Lower leg skin (tissue), 4 donors: ENCODE results near the gene ESRP2. TPM values are rescaled to one million over a fixed set of nuclear protein-coding genes. Genes with fewer than 3 reads are reported as not detected.

ENCODE experiments used
- DNase-seq, 2 donors: peaks; one replicate each; pipeline ENCODE4 v3.0.0-alpha.2; 2019; ENCODE audit warnings: low spot score in 2 of 2
- H3K4me3 ChIP-seq: fragments of 200-600 bp; sonication (generic); 2 replicates; pipeline ENCODE4 v1.5.1; 2017; ENCODE audit warnings: mild to moderate bottlenecking, low read depth; ENCODE audit not compliant: poor library complexity, severe bottlenecking
- POLR2A ChIP-seq, 2 donors: fragments of 450-650 bp; IDR thresholded peaks; one replicate each; pipeline ENCODE4 v1.6.1; 2016 to 2017; ENCODE audit warnings: antibody characterized with exemption in 2 of 2, mild to moderate bottlenecking in 1 of 2, moderate library complexity in 1 of 2
- WGBS, 2 donors: methylation state at CpG; one replicate each; pipeline ENCODE4 v1.1.5; 2018; 5-methylcytosine and 5-hydroxymethylcytosine counted together
- intact Hi-C: fragments of 100-400 bp; cut with DNase I; formaldehyde crosslinking; loops from one replicate; pipeline ENCODE4 v1.15.0; 2023; ENCODE audit warnings: low total_unique reads
- microRNA-seq, 2 donors: library from miRNA; unstranded; fragments of <30 nt; microRNA quantifications; one replicate each; pipeline ENCODE4, GENCODE V29; 2016; ENCODE audit warnings: borderline replicate concordance in 2 of 2, borderline number of aligned reads in 1 of 2
- total RNA-seq, 4 donors: library from RNA; depleted of rRNA; stranded (reverse); fragments of >200 nt; gene quantifications; one replicate each; pipeline ENCODE4 v1.1.0, GENCODE V29; 2016
- TF ChIP-seq, protein P1 (sequence below), 3 donors: fragments of 450-650 bp; IDR thresholded peaks; one replicate each; pipeline ENCODE4 v1.5.1; 2016; ENCODE audit warnings: antibody characterized with exemption in 3 of 3, mild to moderate bottlenecking in 3 of 3, moderate library complexity in 2 of 3

Gene ESRP2
- total RNA-seq, 4 donors from 2014 or later, result 84.3 to 120 (median 97.2) TPM

DNA sequence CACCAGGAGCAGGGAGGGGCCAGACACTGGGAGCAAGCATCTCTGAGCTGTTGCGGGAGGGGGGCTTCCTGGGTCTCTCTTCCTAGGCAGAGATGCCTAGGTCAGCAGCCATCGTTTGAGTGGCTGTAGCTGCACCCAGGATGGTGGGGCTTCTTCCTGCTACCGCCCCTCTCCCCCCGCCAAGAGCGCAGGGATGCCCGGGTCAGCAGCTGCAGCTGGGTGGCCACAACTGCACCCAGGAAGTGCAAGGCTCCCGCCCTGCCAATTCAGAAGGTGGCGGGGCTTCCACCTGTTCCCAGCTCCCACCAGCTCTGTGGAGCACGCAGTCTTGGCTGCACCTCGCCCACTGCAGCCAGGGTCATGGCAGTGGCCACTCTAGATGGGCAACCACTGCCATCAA, 47.8 kb downstream of the ESRP2 start:
- TF ChIP-seq, protein P1, sequence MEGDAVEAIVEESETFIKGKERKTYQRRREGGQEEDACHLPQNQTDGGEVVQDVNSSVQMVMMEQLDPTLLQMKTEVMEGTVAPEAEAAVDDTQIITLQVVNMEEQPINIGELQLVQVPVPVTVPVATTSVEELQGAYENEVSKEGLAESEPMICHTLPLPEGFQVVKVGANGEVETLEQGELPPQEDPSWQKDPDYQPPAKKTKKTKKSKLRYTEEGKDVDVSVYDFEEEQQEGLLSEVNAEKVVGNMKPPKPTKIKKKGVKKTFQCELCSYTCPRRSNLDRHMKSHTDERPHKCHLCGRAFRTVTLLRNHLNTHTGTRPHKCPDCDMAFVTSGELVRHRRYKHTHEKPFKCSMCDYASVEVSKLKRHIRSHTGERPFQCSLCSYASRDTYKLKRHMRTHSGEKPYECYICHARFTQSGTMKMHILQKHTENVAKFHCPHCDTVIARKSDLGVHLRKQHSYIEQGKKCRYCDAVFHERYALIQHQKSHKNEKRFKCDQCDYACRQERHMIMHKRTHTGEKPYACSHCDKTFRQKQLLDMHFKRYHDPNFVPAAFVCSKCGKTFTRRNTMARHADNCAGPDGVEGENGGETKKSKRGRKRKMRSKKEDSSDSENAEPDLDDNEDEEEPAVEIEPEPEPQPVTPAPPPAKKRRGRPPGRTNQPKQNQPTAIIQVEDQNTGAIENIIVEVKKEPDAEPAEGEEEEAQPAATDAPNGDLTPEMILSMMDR (IDR thresholded peaks at IDR 0.05), result no peak
- TF ChIP-seq POLR2A (IDR thresholded peaks at IDR 0.05), result no peak
- no peak overlapping the region for H3K4me3 ChIP-seq
- intact Hi-C loops, result no loop called here
- DNase-seq, result no peak
- WGBS, 2 donors, result 94 to 98% methylated on average over 8 to 10 of the region's 10 CpGs

DNA sequence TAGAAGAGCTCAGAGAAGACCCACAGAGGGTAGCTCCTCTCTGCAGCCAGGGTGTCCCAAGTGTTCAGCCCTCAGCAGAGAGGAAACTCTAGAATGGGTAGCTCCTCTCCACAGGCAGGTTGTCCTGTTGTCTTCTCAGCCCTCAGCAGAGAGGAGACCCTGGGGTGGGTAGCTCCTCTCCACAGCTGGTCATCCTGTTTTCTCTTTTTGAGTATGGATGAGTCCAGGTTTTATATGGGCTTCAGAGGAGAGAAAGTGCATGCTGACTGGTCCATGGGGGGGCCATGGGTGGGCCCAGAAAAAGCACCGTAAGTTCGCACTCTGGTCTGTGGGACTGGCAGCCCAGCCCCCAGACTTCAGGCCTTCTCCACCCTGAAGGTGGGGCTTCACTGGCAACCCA, 48.4 kb downstream of the ESRP2 start:
- intact Hi-C loops, result no loop called here
- H3K4me3 ChIP-seq, result no peak overlapping the region
- no peak for TF ChIP-seq POLR2A (IDR thresholded peaks at IDR 0.05)
- TF ChIP-seq, protein P1 (IDR thresholded peaks at IDR 0.05), result no peak
- DNase-seq, result no peak
- 96 to 100% methylated on average over 2 of the region's 2 CpGs for WGBS, 2 donors

DNA sequence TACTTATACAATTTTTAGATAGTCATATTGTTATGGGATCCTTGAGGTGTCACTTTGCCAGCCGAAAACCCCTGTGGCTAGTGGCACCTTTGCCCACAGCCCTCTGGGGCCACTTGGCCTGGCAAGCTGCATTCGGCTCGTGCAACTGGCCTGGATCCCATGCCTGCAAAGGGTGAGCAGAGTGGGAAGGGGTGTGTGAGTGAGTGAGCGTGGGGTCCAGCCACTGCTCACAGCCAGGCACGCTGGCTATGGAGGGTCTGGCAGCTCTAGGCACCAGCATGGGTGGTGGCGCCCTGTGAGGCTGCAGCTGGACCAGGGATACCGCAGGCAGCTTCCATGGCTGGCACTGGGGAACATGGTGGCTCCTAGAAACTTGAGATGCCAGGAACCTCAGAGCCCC, 49.0 kb downstream of the ESRP2 start:
- intact Hi-C loops, result no loop called here
- H3K4me3 ChIP-seq, result no peak overlapping the region
- DNase-seq, result no peak
- TF ChIP-seq, protein P1 (IDR thresholded peaks at IDR 0.05), result no peak
- no peak for TF ChIP-seq POLR2A (IDR thresholded peaks at IDR 0.05)
- 98 to 99% methylated on average over 7 of the region's 7 CpGs for WGBS, 2 donors

DNA sequence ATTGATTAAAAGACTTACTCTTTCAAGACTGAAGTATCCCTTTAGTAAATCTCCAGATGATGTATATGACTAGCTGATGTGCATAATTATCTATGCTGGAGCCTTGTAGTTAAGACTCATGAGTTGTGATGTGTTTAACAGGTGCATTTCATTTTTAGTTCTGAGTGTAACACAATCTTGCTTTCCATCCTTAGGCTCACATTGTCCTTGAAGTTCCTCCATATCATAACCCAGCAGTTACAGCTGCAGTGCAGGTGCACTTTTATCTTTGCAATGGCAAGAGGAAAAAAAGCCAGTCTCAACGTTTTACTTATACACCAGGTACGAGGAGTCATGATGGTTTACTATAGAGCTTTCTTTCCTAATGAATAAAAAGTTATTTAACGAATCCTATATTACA, 52.9 kb downstream of the ESRP2 start:
- no peak for DNase-seq
- TF ChIP-seq, protein P1 (IDR thresholded peaks at IDR 0.05), result no peak
- TF ChIP-seq POLR2A (IDR thresholded peaks at IDR 0.05), result no peak
- no peak overlapping the region for H3K4me3 ChIP-seq
- intact Hi-C loops, result no loop called here
- 78 to 80% methylated on average over 3 of the region's 3 CpGs for WGBS, 2 donors

DNA sequence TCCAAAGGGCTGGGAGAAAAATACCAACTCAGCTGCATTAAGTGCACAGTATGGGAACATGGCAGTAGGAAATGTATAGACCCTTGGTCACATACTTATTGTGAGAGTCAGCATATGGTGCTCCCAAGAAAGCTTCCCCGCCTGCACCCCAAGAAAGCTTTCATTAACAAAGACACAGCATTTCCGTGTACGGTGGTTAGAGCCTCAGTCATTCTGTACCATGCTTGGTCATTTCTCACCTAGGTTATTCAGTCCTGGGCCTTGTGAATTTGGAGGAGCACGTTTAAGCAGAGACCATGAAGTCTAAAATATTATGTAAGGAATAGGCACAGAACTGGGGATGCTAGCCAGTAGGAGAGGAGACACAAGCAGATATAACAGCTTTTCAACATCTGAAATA, 56.1 kb downstream of the ESRP2 start:
- DNase-seq, result no peak
- H3K4me3 ChIP-seq, result no peak overlapping the region
- WGBS, 2 donors, result 92 to 96% methylated on average over 4 of the region's 4 CpGs
- intact Hi-C loops, result no loop called here
- TF ChIP-seq POLR2A (IDR thresholded peaks at IDR 0.05), result no peak
- TF ChIP-seq, protein P1 (IDR thresholded peaks at IDR 0.05), result no peak

DNA sequence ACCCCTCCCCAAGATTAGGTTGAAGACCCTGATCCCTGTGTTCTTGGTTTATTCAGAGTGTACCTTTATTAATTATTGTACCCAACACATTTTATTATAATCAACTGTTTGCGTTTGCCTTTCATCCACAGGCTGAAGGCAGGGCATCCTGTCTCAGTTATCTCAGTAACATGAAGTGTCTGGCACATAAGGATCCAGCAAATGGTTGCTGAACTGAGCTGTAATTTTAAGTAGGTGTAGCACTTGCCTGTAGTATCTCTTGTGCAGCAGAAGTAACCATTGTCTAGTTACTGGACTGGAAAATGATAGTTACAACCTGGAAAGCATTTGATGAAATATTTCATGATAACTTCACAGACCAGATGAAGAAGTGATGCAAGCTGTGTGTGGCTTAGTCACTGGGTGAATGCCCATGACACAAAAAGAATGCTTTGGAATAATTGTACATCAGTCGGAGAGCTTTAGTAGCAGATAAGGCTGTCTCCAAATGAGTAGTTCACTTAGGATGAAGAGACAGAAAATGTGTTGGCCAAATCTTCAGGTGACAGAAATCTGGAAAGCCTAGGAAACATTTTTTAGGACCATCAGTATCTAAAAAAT, 56.6 kb downstream of the ESRP2 start:
- 93 to 96% methylated on average over 2 of the region's 2 CpGs for WGBS, 2 donors
- intact Hi-C loops, result no loop called here
- H3K4me3 ChIP-seq, result no peak overlapping the region
- DNase-seq, result no peak
- no peak for TF ChIP-seq POLR2A (IDR thresholded peaks at IDR 0.05)

Small RNA genes within 50 kb of the gene (microRNA-seq; reads per million reads assigned to microRNA genes)
- gene MIR6773, result 0 reads per million in 2 donors

Other genes with a start within 250 kb of the ESRP2 start
- gene DPEP2, start 236.6 kb downstream of the ESRP2 start, total RNA-seq, result 1 to 10 TPM in 3 of 4 donors, under 1 TPM in 1; 0.52 to 5.9 (median 1.7) TPM
- gene DPEP2NB, start 220.2 kb downstream of the ESRP2 start, total RNA-seq, result not detected
- gene DDX28, start 212.9 kb downstream of the ESRP2 start, total RNA-seq, result 10 to 100 TPM; 11.0 to 21.1 (median 13.6) TPM
- 10 to 100 TPM; 13.7 to 24.0 (median 14.8) TPM for gene DUS2, start 212.8 kb downstream of the ESRP2 start, total RNA-seq
- gene NFATC3, start 150.8 kb downstream of the ESRP2 start, total RNA-seq, result 10 to 100 TPM; 28.2 to 49.2 (median 31.9) TPM
- gene PLA2G15, start 9.2 kb upstream of the ESRP2 start, total RNA-seq, result 10 to 100 TPM; 16.4 to 28.6 (median 22.3) TPM
- gene SLC7A6, start 28.4 kb upstream of the ESRP2 start, total RNA-seq, result 10 to 100 TPM; 23.4 to 55.6 (median 37.4) TPM
- 10 to 100 TPM; 10.1 to 14.9 (median 11.0) TPM for gene SLC7A6OS, start 74.8 kb upstream of the ESRP2 start, total RNA-seq
- 10 to 100 TPM; 29.9 to 62.4 (median 45.9) TPM for gene PRMT7, start 74.9 kb upstream of the ESRP2 start, total RNA-seq
- 100 to 1,000 TPM in 1 of 4 donors, 10 to 100 TPM in 3; 30.2 to 135 (median 58.3) TPM for gene SMPD3, start 212.4 kb upstream of the ESRP2 start, total RNA-seq